HUDEP-2 (cell line): ENCODE measurements around the gene WDR44.
"Not testable (repeated sequence)": the region's sequence is repeated elsewhere in the genome, so short reads cannot be mapped to it uniquely, and the experiment has no call there.

ENCODE experiments used
- DNase-seq, 76 experiments: peaks; one replicate each; lab custom pipeline; 2025; ENCODE audit not compliant: unreplicated experiment in 76 of 76; lab: John Stamatoyannopoulos, UW

The WDR44 gene

GRCh38 chrX:118345464-118346257, at the start of gene WDR44:
TSS of gene WDR44 (plus strand) at chrX:118346106. CDS start at chrX:118346504, 398 bp downstream.
- DNase-seq = peak in 75 of 76 experiments; percentile 5 to 92 (median 83)

GRCh38 chrX:118305827-118306226, 40.1 kb upstream of the WDR44 start:
- not testable (repeated sequence) for DNase-seq

DNA sequence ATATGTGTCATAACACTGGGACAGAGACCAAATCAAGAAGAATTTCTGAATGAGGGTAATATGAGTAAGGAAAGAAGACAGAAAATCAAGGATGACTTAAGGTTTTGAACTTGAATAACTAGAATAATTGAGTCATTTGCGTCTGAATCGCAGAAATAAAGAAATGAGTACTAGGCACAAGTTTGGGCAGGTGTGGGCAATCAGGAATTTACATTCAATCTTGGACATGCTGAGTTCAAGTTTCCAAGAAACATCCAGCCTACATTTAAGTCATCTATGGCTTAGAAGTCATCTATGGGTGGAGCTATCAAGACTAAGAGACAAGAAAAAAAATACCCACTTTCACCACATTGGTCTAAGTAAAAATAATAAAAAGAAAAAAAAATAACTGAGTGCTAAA, 30.4 kb upstream of the WDR44 start:
- no peak for DNase-seq

- DNase-seq = peak in 13 of 76 experiments; percentile 0 to 21 (median 4)
These were observed 21.3 kb upstream of the WDR44 start for GRCh38 chrX:118324588-118324987.

GRCh38 chrX:118325453-118325852, 20.5 kb upstream of the WDR44 start:
- no peak for DNase-seq

DNA sequence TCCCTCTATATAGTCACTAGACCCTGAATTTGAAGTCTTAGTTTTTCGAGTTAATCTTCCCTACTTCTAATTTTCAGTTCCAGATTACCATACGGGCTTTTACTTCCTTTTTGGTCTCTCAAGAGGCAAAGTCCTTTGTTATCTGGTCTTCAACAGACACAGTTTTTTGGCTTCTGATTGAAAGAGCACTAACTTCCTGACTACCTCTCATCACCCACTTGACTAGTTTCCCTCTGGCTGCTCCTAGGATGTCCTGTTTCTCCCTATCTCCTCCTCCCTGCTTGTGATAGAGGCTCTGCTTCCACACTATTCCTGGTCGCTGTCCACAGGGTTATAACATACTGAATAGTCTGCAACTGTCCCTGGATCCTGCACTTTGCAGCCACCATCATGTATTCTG, 16.7 kb upstream of the WDR44 start:
- DNase-seq = peak in 24 of 76 experiments; percentile 0 to 64 (median 18)

GRCh38 chrX:118337687-118338086, 8.2 kb upstream of the WDR44 start:
- DNase-seq = no peak

DNA sequence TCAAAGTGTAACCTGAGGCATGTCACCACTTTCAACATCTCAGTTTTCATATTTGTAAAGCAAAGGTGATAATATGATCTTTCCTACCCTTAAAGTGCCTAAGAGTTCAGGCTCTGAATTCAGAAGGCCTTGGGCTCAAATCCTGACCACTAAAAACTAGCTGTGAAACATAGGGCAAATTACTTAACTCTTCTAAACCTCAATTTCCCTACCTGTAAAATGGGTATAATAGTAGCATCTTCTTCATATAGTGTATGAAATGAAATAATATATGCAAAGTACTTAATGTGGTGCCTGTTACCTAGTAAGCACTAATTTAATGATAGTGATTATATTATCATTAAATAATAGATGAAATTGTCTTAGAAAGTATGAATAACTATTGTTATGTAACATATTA, 7.0 kb upstream of the WDR44 start:
- DNase-seq = no peak

DNA sequence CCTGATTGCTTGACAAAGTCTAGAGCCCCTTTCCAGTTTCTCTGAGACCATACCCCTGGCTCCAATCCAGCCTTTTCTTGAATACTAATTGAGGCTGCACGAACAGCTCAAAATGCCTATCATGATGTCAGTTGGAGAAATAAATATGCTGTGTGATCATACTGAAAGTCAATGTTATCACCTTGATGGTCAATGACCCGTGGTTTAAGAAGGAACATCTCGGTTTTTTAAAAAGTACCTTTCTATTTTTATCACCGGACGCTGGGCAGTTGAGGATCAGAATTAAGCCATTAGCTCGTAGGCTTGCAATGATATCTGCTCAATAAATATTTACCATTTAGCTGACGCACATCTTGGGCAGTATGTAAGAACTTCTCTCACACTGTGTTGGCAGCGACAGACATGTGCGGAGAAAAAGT, 852 bp upstream of the WDR44 start:
- peak in 1 of 76 experiments; percentile 4 for DNase-seq

- DNase-seq = peak in 29 of 76 experiments; percentile 1 to 51 (median 16)
These were observed 570 bp downstream of the WDR44 start for GRCh38 chrX:118346258-118347094.

- DNase-seq = peak in 36 of 76 experiments; percentile 0 to 59 (median 12)
These were observed 1.2 kb downstream of the WDR44 start for GRCh38 chrX:118347131-118347530.

DNA sequence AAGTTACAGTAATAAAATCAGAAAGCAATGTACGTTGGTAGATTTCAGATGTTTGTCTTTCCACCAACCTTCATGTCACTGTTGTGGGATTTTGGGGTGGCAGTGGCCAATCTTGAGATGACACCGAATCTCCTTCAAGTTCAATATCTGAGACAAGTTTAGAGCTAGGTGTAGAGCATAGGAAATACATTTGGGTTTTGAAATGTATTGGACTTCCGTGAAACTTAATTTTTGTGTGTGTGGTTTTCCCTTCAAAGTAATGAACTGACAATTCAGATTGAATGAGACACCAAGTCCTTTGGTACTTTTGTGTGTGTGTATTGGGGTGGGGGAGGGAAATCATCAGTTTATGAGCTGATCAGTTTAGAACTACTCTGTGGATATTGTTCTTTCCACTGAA, 1.8 kb downstream of the WDR44 start:
- DNase-seq = no peak

- no peak for DNase-seq
These were observed 2.4 kb downstream of the WDR44 start for GRCh38 chrX:118348186-118348810.

GRCh38 chrX:118349188-118349587, 3.3 kb downstream of the WDR44 start:
- no peak for DNase-seq

GRCh38 chrX:118350221-118350620, 4.3 kb downstream of the WDR44 start:
- no peak for DNase-seq

- DNase-seq = no peak
These were observed 4.8 kb downstream of the WDR44 start for GRCh38 chrX:118350706-118351105.

- DNase-seq = no peak
These were observed 6.7 kb downstream of the WDR44 start for GRCh38 chrX:118352566-118352965.

- DNase-seq = peak in 7 of 76 experiments; percentile 0 to 18 (median 4)
These were observed 7.4 kb downstream of the WDR44 start for GRCh38 chrX:118353081-118353850.

DNA sequence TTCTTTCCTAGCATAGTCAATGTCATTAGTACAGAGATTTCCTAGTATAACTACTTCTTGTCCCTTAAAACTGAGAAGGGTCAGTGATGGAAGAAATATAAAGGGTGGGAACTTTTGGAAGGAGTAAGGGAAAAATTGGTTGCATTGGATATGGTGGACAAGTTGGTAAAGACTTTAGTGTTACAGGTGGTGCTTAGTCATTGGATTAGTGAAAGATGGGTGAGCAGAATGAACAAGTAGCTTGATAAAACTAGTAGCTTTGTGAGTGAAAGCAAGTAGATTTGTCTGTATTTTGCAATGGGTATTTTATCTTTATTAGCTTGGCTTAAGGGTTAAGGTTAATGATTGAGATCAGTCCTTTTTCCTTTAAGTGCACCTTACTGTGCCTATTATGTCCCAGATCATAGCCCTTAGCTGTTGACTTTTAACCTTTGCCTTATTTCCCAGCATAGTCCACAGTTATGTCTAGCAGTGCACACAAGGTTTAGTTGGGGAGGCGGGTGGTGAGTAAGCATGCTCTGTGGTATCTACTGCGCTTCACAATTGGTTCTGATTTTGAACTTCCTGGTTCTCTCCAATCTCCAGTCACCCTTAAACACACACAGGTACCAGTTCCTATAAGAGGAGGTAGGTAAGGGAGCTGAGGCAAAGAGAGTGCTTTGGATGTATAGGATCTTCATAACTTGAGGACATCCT, 9.5 kb downstream of the WDR44 start:
- no peak for DNase-seq
